Liver (tissue), 9 donors: ENCODE measurements around the gene CA10. TPM values are rescaled to one million over a fixed set of nuclear protein-coding genes. Genes with fewer than 3 reads are reported as not detected.

ENCODE experiments used
- DNase-seq: peaks from one replicate; pipeline ENCODE4 v3.0.0-alpha.2; 2017; ENCODE audit warnings: low spot score
- H3K27ac ChIP-seq, 2 donors: one replicate each; pipeline ENCODE4 v1.7.0; 2013; ENCODE audit warnings: inconsistent platforms in 2 of 2, low read length in 2 of 2, control low read depth in 1 of 2, low read depth in 1 of 2, mild to moderate bottlenecking in 1 of 2
- H3K27me3 ChIP-seq, 4 donors: one replicate each; pipeline versions ENCODE4 v1.6.1 to v1.7.0; 2013; ENCODE audit warnings: low read length in 3 of 4, inconsistent platforms in 1 of 4, mild to moderate bottlenecking in 1 of 4, moderate library complexity in 1 of 4; ENCODE audit not compliant: control insufficient read depth in 4 of 4, insufficient read depth in 4 of 4
- H3K36me3 ChIP-seq, 4 donors: one replicate each; pipeline versions ENCODE4 v1.6.1 to v1.7.0; 2013; ENCODE audit warnings: low read length in 3 of 4, mild to moderate bottlenecking in 3 of 4, low read depth in 1 of 4, moderate library complexity in 1 of 4; ENCODE audit not compliant: control insufficient read depth in 4 of 4, insufficient read depth in 3 of 4
- H3K4me1 ChIP-seq, 4 donors: one replicate each; pipeline versions ENCODE4 v1.6.1 to v1.7.0; 2013; ENCODE audit warnings: low read length in 3 of 4, mild to moderate bottlenecking in 3 of 4, moderate library complexity in 1 of 4; ENCODE audit not compliant: control insufficient read depth in 4 of 4, insufficient read depth in 4 of 4
- H3K4me3 ChIP-seq, 3 donors: one replicate each; pipeline versions ENCODE4 v1.6.1 to v1.7.0; 2013; ENCODE audit warnings: low read length in 3 of 3, control low read depth in 1 of 3, low read depth in 1 of 3, mild to moderate bottlenecking in 1 of 3
- H3K9ac ChIP-seq, 2 donors: one replicate each; pipeline ENCODE4 v1.7.0; 2013; ENCODE audit warnings: low read length in 2 of 2, mild to moderate bottlenecking in 2 of 2, moderate library complexity in 2 of 2, control low read depth in 1 of 2, low read depth in 1 of 2
- H3K9me3 ChIP-seq, 4 donors: one replicate each; pipeline versions ENCODE4 v1.6.1 to v1.7.0; 2013; ENCODE audit warnings: low read length in 3 of 4; ENCODE audit not compliant: control insufficient read depth in 4 of 4
- ATF3 ChIP-seq: IDR thresholded peaks from 2 replicates; pipeline ENCODE4 v1.6.1; 2016; ENCODE audit warnings: antibody characterized with exemption
- CTCF ChIP-seq: fragments of 150-350 bp; IDR thresholded peaks from 2 replicates; pipeline ENCODE4 v1.5.1; 2017; ENCODE audit warnings: improper control_type of control experiment, low read depth, low read length; ENCODE audit not compliant: missing input control
- EGR1 ChIP-seq, 2 donors: IDR thresholded peaks; 2 replicates each; pipeline ENCODE4 v1.6.1; 2016 to 2018; ENCODE audit warnings: antibody characterized with exemption in 2 of 2, low read depth in 2 of 2
- FOXA1 ChIP-seq: IDR thresholded peaks from 2 replicates; pipeline ENCODE4 v1.6.1; 2016; ENCODE audit warnings: antibody characterized with exemption
- FOXA2 ChIP-seq: IDR thresholded peaks from 2 replicates; pipeline ENCODE4 v1.6.1; 2016; ENCODE audit warnings: antibody characterized with exemption
- GABPA ChIP-seq, 2 donors: IDR thresholded peaks in 1 of 2; conservative IDR thresholded peaks in 1 of 2; 2 replicates each; pipeline ENCODE4 v1.6.1; 2016; ENCODE audit warnings: antibody characterized with exemption in 2 of 2, mild to moderate bottlenecking in 1 of 2, moderate library complexity in 1 of 2
- HNF4A ChIP-seq, 2 donors: conservative IDR thresholded peaks; 2 replicates each; pipeline ENCODE4 v1.6.1; 2016; ENCODE audit warnings: antibody characterized with exemption in 2 of 2, mild to moderate bottlenecking in 2 of 2
- HNF4G ChIP-seq: IDR thresholded peaks from 2 replicates; pipeline ENCODE4 v1.6.1; 2016; ENCODE audit warnings: antibody characterized with exemption
- JUND ChIP-seq, 2 donors: IDR thresholded peaks; 2 replicates each; pipeline ENCODE4 v1.6.1; 2016; ENCODE audit warnings: antibody characterized with exemption in 2 of 2
- MAX ChIP-seq: IDR thresholded peaks from 2 replicates; pipeline ENCODE4 v1.6.1; 2016; ENCODE audit warnings: antibody characterized with exemption
- NR2F2 ChIP-seq: IDR thresholded peaks from 2 replicates; pipeline ENCODE4 v1.6.1; 2016; ENCODE audit warnings: antibody characterized with exemption
- RAD21 ChIP-seq, 2 donors: IDR thresholded peaks; 2 replicates each; pipeline ENCODE4 v1.6.1; 2016; ENCODE audit warnings: antibody characterized with exemption in 2 of 2, mild to moderate bottlenecking in 2 of 2
- REST ChIP-seq: IDR thresholded peaks from 2 replicates; pipeline ENCODE4 v1.6.1; 2016; ENCODE audit warnings: antibody characterized with exemption, mild to moderate bottlenecking
- RXRA ChIP-seq, 2 donors: IDR thresholded peaks; 2 replicates each; pipeline ENCODE4 v1.6.1; 2017 to 2018; ENCODE audit warnings: antibody characterized with exemption in 2 of 2, mild to moderate bottlenecking in 1 of 2
- SP1 ChIP-seq: IDR thresholded peaks from 2 replicates; pipeline ENCODE4 v1.6.1; 2018; ENCODE audit warnings: antibody characterized with exemption, mild to moderate bottlenecking
- YY1 ChIP-seq: IDR thresholded peaks from 2 replicates; pipeline ENCODE4 v1.6.1; 2016; ENCODE audit warnings: antibody characterized with exemption, mild to moderate bottlenecking
- ZBTB33 ChIP-seq: IDR thresholded peaks from 2 replicates; pipeline ENCODE4 v1.6.1; 2016; ENCODE audit warnings: antibody characterized with exemption
- WGBS: extraction: QIAGEN DNeasy Blood & Tissue Kit; methylation state at CpG from one replicate; pipeline ENCODE4 v1.1.7; 2013; 5-methylcytosine and 5-hydroxymethylcytosine counted together
- polyA plus RNA-seq, 2 donors: library from polyadenylated mRNA; stranded (reverse) in 1 of 2; unstranded in 1 of 2; fragments of 200-250 nt in 1 of 2; fragments of >200 nt in 1 of 2; fragmentation: Nextera tagmentation in 1 of 2; extraction: Ambion mirVana in 1 of 2; gene quantifications; one replicate each; pipeline versions ENCODE4 v1.2.1 to v1.2.3, GENCODE V29; 2013 to 2015
- total RNA-seq, 2 donors: library from RNA; depleted of rRNA; stranded (reverse); fragments of >200 nt; gene quantifications; one replicate each; pipeline ENCODE4 v1.2.3, GENCODE V29; 2014
- donor health status: healthy.
- donor health status: healthy.
- donor health status: healthy.
- donor health status: healthy.
- donor health status: healthy.

CA10 gene
- total and polyA plus RNA-seq, 4 donors, result 0.05 TPM; not detected in 3

- TF ChIP-seq NR2F2 (no peak), HNF4A (conservative IDR thresholded peaks at IDR 0.05) (peak in 1 of 2 donors; percentile 48), RXRA (IDR thresholded peaks at IDR 0.05) (peak in 1 of 2 donors; percentile 12), YY1 (no peak)
- Histone ChIP-seq H3K27ac (no peak overlapping the region), H3K27me3 (no peaks in the 10 kb centered on the region), H3K9me3 (no peaks in the 10 kb centered on the region), H3K9ac (no peak overlapping the region), H3K4me3 (no peak overlapping the region), H3K4me1 (peaks cover 4 to 23% (median 9%) of the 10 kb centered on the region in 4 donors), H3K36me3 (no peaks in the 10 kb centered on the region)
- no peak for DNase-seq
- WGBS, result 34% methylated on average over 3 of the region's 3 CpGs
Measured at GRCh38 chr17:51702963-51703360, 455.6 kb downstream of the CA10 start.

- no peak for DNase-seq
- Histone ChIP-seq H3K27ac (no peak overlapping the region), H3K27me3 (no peaks in the 10 kb centered on the region), H3K9me3 (no peaks in the 10 kb centered on the region), H3K36me3 (no peaks in the 10 kb centered on the region), H3K4me1 (peaks cover 4 to 23% (median 9%) of the 10 kb centered on the region in 4 donors), H3K9ac (no peak overlapping the region), H3K4me3 (no peak overlapping the region)
- WGBS, result 88% methylated on average over 2 of the region's 2 CpGs
- TF ChIP-seq RAD21 (IDR thresholded peaks at IDR 0.05), result no peak
- TF ChIP-seq JUND (IDR thresholded peaks at IDR 0.05), result no peak
- no peak for TF ChIP-seq RXRA (IDR thresholded peaks at IDR 0.05)
- TF ChIP-seq GABPA (IDR thresholded peaks at IDR 0.05 in 1 of 2, conservative IDR thresholded peaks at IDR 0.05 in 1 of 2), result no peak
- TF ChIP-seq HNF4G, result no peak
- no peak for TF ChIP-seq CTCF
- TF ChIP-seq MAX, result no peak
- no peak for TF ChIP-seq REST
- TF ChIP-seq EGR1 (IDR thresholded peaks at IDR 0.05; ENCODE audit: low read depth in 2 of 2), result no peak
- no peak for TF ChIP-seq ZBTB33
- no peak for TF ChIP-seq HNF4A (conservative IDR thresholded peaks at IDR 0.05)
- no peak for TF ChIP-seq FOXA1
- no peak for TF ChIP-seq FOXA2
- TF ChIP-seq SP1, result no peak
- TF ChIP-seq ATF3, result no peak
Measured at GRCh38 chr17:51701501-51701900, 457.0 kb downstream of the CA10 start.
